GM19240 (cell line): ENCODE data around the gene SEMA5A.

Experiments
- DNase-seq: peaks from one replicate; pipeline ENCODE4 v3.0.0; 2011; ENCODE audit warnings: low spot score; ENCODE audit not compliant: insufficient read length

SEMA5A gene

DNA sequence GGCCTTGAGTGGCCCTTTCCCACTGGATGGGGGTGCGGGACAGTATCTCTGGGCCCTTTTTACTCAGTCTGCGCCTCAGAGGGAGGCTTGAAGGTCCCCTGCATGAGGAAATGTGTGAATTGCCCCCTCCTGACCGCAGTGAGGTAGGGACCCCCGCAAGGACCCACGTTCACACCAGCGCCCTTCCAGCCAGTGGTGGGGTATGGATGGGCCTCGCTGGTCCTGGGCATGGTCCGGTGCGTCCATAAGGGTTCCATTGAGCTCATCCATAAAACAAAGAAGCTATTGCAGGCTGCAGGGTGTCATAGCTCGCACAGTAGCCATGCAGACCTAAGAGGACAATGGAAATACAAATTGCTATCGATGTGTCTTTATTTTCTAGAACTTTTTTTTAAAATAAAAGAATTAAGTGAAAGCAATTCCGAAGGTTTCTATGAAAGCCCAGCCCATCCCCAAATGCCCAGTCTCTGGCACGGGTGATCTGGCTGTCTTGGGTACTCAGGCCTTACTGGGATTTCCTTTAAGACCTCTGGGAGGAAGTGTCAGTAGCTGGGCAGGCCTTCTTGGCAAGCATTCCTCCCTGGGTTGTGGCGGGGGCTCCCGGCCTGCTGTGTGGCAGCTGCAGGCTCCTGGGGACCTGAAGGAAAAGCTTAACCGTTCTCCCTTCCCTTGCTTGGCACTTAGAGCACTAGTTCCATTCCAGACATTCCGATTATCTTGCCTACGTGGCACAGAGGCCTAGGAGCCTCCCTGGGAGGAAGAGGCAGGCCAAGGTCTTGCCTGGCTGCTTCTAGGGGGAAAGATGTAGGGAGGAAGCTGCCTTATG, 1.5 kb upstream of the SEMA5A start:
- no peak for DNase-seq

DNA sequence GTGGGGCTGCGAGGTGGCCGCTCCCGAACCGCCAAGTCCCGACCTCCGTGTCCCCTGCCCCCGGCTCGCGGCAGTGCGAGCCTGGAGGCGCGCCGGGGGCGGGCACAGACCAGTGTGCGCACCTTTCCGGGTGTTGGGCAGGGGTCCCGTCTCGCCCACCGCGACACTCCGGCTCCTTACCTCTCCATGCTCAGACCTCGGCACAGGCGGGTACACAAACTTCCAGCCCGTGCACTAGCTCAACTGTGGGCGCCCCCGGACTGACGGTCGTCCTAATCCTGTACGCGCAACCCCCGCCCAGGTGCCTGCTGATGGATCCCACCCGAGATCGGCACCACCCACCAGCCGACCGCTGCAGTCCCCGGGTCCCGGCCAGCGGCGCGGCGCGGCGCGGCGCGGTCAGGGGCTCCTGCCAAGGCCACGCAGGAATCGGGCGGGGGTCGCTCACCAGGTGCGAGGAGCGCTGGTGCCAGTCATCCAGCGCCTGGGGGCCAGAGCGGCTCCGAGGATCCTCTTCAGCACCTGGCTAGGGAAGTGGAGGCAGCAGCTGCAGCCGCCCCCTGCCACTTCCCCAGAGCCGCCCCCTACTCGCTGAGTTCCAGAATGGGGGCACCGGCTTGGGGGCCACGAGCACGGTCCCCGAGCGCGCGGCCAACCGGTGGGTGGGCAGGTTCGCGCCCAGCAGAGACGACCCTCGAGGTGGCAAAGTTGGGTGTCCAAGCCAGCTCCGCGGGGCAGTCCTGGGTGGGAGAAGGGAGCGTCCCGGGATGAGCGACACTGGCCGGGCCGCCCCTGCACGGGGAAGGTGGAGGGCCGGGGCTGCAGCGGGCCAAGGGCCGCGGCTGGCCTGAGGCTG, 511 bp downstream of the SEMA5A start:
- no peak for DNase-seq

DNA sequence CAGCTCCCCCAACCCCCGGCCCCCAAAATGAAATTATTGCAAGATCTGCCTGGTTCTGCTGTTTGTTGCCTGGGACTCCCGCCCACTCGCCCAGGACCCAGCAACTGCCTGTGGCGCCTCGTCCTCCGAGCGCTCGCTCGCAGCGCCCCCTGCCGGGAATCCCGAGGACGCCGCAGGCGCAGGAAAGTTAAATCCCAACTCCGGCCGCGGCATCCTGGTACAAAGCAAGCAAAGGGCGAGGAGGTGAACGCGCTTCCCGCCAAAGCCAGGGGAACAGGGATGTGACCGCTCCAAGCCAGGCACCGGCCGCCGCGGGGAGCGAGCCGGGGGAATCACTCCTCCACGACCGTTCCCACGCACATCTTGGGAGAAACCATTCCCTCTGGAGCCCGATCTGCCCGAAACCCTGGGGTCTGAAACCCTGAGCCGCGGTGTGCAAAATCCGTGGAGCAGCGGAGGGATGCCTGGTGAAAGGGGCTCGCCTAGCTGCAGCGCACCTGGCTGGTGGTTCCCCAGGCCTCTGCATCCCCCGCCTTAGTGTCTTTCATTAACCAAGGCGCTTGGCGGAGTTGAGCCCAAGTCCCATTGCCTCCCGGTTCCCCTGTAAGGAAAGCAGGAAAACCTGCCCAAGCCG, 1.3 kb downstream of the SEMA5A start:
- peak; percentile 13 for DNase-seq

DNA sequence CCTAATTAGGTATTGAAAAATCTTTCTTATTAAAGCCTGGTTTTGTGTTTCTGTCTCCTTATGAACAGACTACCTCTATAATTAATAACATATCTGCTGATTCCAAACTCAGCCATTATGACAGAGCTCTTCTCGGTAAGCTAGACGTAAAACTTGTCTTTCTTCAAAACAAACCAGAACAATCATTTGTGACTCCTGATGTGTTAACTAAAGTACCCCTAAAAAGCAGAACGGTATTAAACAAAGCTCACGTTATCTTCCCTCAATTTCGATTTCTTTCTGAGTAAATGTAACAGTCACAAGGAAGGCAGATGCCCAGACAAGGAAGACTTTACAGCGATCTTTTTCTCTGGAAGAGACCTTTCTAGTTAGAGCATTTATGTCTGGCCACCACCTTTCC, 1.8 kb downstream of the SEMA5A start:
- DNase-seq: no peak

DNA sequence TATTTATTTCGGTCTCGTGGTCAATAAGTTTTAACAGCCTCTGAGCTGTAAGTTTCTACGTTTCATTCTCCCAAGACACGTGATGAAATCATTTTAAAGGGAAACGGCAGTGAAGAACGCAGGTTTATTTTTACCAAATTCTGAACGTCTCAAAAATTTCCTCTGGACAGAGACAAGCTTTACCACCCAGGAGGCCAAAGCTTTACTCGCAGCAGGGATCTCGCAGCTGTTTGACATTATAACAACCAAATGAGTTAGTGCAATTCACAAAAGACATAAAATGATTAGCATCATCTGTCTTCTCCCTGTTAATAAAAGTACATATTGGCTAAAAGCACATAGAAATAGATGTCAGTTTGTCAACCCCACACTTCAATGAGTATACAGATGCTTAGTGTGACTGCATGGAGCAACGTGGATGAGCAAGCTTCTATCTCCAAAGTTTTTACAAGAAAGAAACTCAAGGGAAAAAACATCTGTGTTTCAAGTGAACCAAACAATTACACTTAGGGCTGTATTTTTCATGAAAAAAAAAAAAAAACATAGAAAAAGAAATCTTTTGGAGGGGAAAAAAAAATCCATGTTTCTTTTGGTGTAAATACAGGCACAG, 2.5 kb downstream of the SEMA5A start:
- no peak for DNase-seq

DNA sequence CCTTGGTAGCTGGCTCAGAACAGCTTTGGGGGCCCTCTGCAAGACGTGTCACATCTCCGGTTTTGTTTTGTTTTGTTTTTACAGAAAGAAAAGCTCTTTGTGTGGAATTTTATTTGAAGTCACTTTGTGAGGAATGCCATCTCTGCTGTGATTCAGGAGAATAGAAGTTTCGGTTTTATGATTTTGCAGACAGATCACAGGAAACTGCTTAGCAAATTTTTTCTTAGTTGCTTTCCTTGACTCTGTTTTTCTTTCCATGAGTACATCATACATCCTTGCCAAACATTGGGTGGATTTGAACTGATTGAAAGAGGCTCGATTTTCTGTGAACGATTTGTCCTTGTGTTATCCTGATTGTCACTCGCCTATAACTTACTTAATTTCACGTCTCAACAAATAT, 5.1 kb downstream of the SEMA5A start:
- no peak for DNase-seq

DNA sequence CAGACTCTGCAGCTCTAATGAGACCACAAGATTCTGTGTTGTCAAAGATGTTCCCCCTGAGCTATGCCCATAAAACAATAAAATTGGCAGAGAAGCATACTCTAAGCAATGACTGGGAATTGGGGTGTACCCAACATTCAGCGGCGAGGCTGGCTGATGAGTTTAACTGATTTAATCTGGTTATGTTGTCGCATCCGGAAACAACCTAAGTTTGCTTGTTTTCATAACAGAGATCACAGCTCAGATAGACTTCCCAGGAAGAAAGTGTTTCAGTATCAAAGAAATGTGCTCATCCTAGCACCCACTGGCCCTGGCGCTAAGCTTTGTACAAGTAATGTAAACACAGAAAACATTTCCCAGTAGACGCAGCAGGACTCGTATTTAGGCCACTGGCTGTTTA, 7.4 kb downstream of the SEMA5A start:
- no peak for DNase-seq

DNA sequence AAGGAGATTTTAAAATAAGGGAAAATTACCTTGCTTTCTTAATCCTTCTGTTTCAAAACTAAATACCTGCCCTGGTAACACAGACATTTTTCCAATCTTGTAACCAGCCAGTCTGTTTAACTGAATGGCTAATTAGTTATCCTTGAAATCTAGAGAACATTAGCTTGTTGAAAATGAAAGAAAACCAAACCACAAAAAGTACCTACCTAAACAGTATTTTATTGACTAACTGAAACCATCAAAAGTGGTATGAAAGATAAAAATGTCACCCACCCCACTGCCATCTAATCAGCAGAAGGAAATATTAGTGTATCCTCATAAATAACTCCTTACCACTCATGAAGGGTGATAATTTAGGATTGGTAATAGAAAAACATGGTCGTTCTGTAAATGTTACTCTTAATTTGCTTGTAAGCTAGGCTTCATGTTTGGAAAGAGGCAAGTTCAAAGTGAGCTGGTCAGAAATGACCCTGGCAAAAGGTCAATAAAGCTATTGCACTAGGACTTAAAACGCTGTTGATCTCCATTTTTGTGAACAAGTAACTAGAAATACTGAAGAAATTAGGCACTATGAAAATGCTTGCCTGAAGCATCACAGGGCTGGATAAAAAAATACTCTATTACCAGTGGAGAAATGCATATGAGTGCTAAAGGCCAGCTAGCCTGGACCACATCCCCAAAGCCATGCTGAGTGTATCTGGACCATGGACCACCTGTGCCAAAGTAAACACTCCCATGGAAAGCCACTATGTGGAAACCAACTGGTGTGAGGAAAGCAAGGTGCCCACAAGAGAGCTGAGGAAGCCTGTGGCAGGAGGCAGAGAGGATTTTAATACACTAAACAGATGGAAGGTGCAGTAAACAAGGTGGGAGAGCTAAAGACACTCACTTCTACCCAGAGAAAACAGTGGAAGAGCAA, 8.4 kb downstream of the SEMA5A start:
- DNase-seq: no peak

DNA sequence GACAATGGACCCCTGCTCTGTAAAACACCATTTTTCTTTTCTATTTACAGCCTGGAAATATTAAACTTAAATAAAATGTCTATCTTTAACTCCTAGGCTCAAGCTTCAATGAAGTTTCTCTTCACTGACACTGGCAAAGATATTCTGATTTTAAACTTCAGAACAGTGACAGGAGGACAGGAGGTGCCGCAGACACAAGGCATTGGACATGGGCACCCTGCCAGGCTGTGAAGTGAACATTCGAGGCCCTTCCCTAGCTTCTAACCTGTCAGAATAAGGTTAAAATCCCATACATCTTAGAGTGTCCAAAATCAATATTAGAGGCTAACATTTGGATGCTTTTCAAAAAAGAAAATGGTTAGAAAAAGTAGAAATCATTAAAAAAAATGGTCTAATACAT, 9.2 kb downstream of the SEMA5A start:
- DNase-seq: no peak

DNA sequence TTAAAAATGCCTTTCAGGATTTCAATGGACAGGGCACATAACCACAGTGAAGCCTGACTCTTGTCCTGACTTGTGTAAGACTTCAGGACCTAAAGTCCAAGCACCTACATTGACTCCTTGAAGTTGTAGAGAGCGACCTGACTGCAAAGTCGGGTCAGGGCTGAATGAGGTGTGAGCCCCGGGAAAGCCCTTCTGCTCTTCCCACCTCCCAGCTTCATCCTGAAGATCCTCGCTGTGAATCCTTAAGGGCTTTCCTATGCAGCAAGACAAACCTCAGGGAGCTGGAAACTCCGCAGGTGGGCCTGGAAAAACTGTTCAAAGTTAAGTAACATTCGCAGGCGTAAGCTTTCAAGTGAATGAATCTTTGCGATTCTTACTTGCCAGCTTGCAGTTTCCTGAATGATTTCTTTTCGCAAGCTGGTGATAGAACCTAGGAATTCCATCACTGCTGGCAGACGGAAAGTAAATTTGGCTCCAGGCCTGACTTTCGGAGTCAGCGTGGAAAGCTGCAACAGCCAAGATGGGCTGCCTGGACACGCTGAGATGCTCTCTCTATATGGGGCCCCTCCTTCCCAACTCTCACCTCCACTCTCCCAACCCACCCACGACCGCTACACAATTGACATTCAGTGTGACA, 10.9 kb downstream of the SEMA5A start:
- no peak for DNase-seq

DNA sequence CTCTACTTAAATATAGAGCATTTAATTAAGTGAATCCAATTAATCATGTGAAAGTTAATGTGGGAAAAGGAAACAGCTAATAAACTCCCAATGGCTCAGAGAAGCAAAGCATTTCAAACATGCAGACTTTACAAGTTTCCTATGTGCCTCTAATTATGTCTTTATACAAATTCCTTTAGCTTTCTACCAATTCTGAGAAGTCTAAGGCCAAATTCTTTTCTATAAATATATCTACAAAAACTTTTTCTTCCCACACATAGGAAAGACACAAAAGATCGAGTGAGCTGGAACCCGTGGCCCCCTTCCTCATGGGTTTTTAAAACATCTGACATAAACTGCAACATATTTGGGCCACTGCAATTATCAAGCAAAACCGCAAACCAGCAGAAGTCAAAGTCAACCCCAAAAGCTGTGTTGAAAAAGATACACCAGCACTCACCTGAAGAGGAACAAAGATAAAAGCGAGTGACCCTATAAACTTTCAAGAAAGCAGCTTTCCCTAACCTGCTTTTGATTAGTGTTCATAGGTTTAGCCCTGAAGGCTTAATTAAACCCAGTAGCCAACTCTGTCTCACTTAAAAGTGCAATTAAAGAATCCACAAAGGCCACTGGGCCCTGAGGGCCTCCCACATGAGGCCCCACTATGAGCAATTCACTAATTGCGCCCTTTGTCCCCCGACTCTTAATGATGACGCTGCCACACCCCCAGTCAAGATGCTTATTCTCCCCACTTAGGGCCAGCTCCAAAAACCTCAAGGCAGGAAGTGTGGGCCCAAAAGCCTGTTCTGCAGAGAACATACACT, 12.1 kb downstream of the SEMA5A start:
- DNase-seq: no peak

DNA sequence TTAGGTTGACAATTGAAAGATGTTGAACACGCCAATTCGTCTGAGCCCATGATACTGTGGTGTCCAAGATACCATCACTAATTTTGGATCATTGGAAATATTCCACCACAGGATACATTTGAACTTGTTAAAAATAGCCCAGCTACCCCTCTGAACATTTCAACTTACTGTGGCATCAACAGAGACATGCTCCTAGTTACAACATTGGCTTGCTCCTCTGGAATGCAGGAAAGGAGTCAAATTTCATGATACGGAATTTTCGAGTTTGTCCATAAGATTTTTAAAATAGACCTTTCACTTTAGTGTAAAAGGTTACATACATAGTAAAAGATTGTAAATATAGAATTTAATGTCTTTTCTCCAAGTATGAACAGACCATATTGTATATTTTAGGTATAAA, 12.8 kb downstream of the SEMA5A start:
- no peak for DNase-seq

DNA sequence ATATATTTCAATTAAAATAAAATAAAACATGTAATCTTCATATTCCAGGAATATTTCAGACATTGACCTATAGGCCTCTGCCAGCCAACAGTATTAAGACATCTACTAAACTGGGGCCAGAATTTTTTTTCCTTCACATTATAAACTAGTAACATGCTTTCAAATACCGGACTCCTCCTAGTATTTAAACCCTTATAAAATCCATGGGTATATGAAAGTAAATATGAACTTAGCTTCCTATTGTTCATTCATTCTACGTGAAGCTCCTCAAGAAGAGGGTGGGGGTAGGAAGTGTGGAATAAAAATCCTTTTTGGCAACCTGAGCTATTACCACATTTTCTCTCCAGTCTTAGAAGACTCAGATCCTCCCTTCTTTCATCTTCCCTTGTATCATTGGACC, 16.4 kb downstream of the SEMA5A start:
- no peak for DNase-seq

DNA sequence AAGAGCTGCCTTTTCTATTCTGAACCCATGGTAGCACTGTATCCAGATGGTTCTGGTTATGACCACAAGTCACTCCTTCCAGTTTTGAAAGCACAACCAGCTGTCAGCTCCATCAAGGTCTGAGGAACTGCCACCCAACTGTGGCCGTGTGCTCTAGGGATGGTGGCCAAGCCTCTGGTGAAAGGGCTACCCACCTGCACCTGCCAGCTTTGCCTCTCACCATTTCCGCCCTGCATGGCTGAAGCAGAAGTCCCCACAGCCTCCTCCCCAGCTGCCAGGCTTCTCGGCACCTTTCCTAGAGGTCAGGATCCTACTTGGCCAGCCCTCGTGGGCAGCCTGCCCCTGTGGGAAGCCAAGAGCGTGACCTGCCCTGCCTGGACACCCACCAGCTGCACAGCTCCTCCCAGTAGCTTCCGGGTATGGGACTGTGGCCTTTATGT, 16.8 kb downstream of the SEMA5A start:
- DNase-seq: no peak

DNA sequence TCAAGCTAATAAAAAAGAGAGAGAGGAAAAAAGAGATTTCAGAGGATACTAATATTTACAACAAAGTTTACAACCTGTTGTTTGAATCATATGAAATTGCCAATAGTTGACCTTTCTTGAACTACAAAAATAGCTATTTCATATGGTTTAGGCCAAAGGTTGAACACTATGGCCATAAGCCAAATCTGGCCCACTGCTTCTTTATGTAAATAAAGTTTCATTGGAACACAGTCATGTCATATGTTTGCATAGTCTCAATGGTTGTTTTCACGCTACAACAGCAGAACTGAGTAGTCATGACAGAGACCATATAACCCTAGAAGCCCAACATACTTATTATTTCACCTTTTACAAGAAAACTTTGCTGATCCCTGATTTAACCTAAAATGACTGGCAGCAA, 20.9 kb downstream of the SEMA5A start:
- no peak for DNase-seq

DNA sequence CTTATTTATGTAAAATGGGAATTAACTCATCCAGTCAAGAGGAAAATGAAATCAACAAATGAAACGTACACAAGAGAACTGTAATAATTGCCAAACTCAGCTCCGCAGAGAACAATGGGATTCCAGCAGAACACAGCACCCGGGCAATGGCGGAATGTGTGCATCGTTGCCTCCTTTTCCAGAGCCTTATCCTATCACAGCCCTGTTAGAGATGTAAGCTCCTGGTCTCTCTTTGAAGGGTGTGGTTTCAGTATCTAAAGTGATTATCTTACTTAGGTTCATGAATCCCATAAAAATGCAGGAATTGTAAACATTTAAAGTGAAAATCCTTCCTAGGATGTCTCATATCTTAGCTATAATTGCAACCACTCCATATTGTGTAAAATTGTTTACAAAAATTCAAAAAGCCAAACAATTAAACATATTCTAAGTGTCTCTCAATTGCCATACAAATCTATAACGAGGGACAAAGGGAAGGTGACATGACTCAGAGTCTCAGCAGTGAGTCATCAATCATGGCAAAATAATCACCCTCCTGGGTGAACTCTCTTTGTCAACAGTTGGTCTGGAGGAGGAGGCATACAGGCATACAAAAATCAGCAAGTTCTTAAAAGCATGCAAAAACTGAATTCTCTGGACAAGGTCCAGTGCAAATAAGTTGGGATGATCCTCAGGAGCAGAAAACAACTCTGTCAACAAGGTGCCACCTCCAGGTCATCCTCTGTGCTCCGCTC, 22.6 kb downstream of the SEMA5A start:
- DNase-seq: no peak

DNA sequence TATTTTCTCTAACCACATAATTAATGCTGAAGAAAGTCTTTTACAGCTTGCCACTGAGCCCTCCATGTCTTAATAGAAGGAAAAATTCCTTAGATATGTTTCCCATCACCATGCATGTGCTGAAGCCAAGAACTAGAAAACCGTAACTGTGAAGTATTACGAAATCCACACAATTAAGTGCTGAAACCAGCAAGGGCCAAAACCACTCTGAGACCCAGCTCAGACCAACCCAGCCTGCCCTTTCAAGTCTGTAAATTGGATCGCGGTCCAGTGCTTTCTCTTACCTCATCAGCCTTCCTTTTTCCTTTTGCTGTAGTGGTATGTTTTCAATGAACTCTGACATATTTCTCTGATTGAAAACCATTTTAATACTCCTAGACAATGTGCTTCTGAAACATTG, 26.3 kb downstream of the SEMA5A start:
- DNase-seq: no peak

DNA sequence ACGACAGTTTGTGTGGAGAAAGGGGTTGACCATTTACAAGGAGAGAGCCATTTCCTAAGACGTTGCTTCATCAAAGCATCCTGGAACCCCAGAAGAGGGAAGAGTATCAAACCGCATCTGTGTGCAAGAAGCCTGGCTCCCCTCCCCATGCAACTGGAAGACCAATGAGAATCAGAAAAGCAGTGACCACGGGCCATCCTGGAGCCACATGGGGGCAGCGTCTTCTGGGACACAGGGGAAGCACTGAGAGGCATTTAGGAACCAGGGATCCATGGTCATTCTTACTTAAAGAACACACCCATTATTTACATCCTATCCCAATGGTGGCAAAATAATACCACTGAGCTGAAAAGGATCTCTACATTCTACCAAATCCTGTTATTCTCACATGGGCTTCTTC, 29.3 kb downstream of the SEMA5A start:
- DNase-seq: no peak

DNA sequence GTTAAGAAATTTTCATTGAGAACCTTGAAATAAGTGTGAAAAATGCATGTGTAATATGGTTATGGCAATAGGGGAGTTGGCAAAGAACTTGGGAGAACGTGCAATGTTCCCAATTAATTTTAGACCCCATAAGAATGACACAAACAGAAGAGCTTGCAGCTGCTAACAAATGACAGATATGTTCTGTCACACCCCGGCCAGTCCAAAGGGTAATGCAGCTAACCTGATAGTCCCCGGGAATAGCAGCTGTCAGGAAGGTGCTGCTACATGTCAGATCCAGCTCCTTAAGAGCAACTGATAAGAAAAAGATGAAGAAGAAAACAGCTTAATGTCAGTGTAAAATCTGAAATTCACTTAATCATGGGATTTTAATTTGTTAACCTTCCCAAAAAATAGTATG, 30.4 kb downstream of the SEMA5A start:
- DNase-seq: no peak
